Adrenal gland (tissue), 12 donors: ENCODE results near the gene RNF144B. TPM values are rescaled to one million over a fixed set of nuclear protein-coding genes. Genes with fewer than 3 reads are reported as not detected.

ENCODE experiments used
- DNase-seq, 7 donors: peaks; one replicate each; pipeline ENCODE4 v3.0.0-alpha.2; 2019 to 2020
- H3K27ac ChIP-seq, 5 donors: fragments of 200-600 bp; sonication (generic) in 4 of 5; 1 replicate in 3 of 5; 2 replicates in 2 of 5; pipeline versions ENCODE4 v1.5.1 to v1.8.0; 2016 to 2020; ENCODE audit warnings: mild to moderate bottlenecking in 1 of 5
- H3K27me3 ChIP-seq: fragments of 200-600 bp; 2 replicates; pipeline ENCODE4 v1.8.0; 2021
- H3K36me3 ChIP-seq, 2 donors: fragments of 200-600 bp; replicated peaks in 1 of 2; 1 replicate in 1 of 2; 2 replicates in 1 of 2; pipeline versions ENCODE4 v1.5.1 to v1.8.0; 2018 to 2022
- H3K4me1 ChIP-seq, 2 donors: fragments of 200-600 bp; replicated peaks in 1 of 2; 1 replicate in 1 of 2; 2 replicates in 1 of 2; pipeline versions ENCODE4 v1.5.1 to v1.8.0; 2018 to 2021
- H3K4me3 ChIP-seq, 4 donors: fragments of 200-600 bp; sonication (generic) in 3 of 4; one replicate each; pipeline ENCODE4 v1.5.1; 2016 to 2018
- H3K9me3 ChIP-seq, 3 donors: fragments of 200-600 bp; sonication (generic) in 1 of 3; replicated peaks in 1 of 3; 1 replicate in 2 of 3; 2 replicates in 1 of 3; pipeline versions ENCODE4 v1.5.1 to v1.8.0; 2016 to 2021
- CTCF ChIP-seq, 6 experiments: fragments of 450-650 bp in 4 of 6; fragments of 200-600 bp in 2 of 6; sonication (generic) in 1 of 6; IDR thresholded peaks; 1 replicate in 5 of 6; 2 replicates in 1 of 6; pipeline versions ENCODE4 v1.5.1 to v1.8.0; 2016 to 2021; ENCODE audit warnings: antibody characterized with exemption in 6 of 6, mild to moderate bottlenecking in 2 of 6, moderate library complexity in 1 of 6
- POLR2A ChIP-seq, 2 donors: fragments of 450-650 bp; IDR thresholded peaks; one replicate each; pipeline ENCODE4 v1.6.1; 2017; ENCODE audit warnings: antibody characterized with exemption in 2 of 2, mild to moderate bottlenecking in 2 of 2, moderate library complexity in 1 of 2
- WGBS, 4 donors: extraction: QIAGEN DNeasy Blood & Tissue Kit in 2 of 4; methylation state at CpG; one replicate each; pipeline versions ENCODE4 v1.1.5 to v1.1.7; 2013 to 2017; 5-methylcytosine and 5-hydroxymethylcytosine counted together
- intact Hi-C, 2 donors: fragments of 100-400 bp; cut with DNase I; formaldehyde crosslinking; loops; one replicate each; pipeline versions ENCODE4 v1.14.1 to v1.15.0; 2022 to 2023
- polyA plus RNA-seq, 3 donors: library from polyadenylated mRNA; stranded (reverse); fragments of 200-250 nt in 2 of 3; fragments of 350-450 nt in 1 of 3; fragmentation: Illumina TruSeq in 1 of 3; extraction: RNeasy Lipid Tissue Mini Kit (QIAGEN cat#74804) in 1 of 3; gene quantifications; one replicate each; pipeline ENCODE4 v1.2.3, GENCODE V29; 2013 to 2014
- total RNA-seq, 9 donors: library from RNA; depleted of rRNA in 4 of 9; stranded (reverse); fragments of >200 nt in 4 of 9; fragments of 120-200 nt in 1 of 9; fragmentation: NEBNext Ultra II Directional in 1 of 9; extraction: Animal tissue kit (Norgen Biotek cat#: 25700) in 1 of 9; gene quantifications; one replicate each; pipeline versions ENCODE4 v1.1.0 to v1.2.4, GENCODE V29; 2013 to 2023
- donor health status: healthy with polysubstance abuse.
- donor health status: Bipolar disorder and iron deficiency.
- donor health status: DM: yes; HTN: yes; CAD: no.
- donor health status: DM: no; HTN: no; CAD: no.
- donor health status: DM: no; HTN: no; CAD: no.
- donor health status: DM: yes; HTN: yes; CAD: no.

RNF144B gene
- total and polyA plus RNA-seq, 12 donors, result 1.9 to 11.0 (median 7.4) TPM

- intact Hi-C loops, result no loop called here
- no peaks in the 10 kb centered on the region for H3K27me3 ChIP-seq
- 79 to 88% (median 83%) methylated on average over 2 of the region's 2 CpGs for WGBS, 4 donors
Measured at GRCh38 chr6:18425218-18425617, 38.1 kb downstream of the RNF144B start.

GRCh38 chr6:18427296-18427695, 40.1 kb downstream of the RNF144B start:
- TF ChIP-seq CTCF (IDR thresholded peaks at IDR 0.05) (no peak), POLR2A (IDR thresholded peaks at IDR 0.05) (no peak)
- Histone ChIP-seq H3K4me3 (no peak overlapping the region), H3K36me3 (no peaks in the 10 kb centered on the region), H3K27me3 (no peaks in the 10 kb centered on the region), H3K9me3 (no peaks in the 10 kb centered on the region), H3K4me1 (no peaks in the 10 kb centered on the region), H3K27ac (no peak overlapping the region)
- intact Hi-C loops, result no loop called here
- DNase-seq, result no peak
- WGBS, 4 donors, result 45 to 69% (median 50%) methylated on average over 2 of the region's 2 CpGs

More at GRCh38 chr6:18425218-18425617, 38.1 kb downstream of the RNF144B start:
- no peak for DNase-seq
- no peaks in the 10 kb centered on the region for H3K36me3 ChIP-seq
- H3K27ac ChIP-seq, result no peak overlapping the region
- H3K4me1 ChIP-seq, result no peaks in the 10 kb centered on the region
- no peaks in the 10 kb centered on the region for H3K9me3 ChIP-seq
- TF ChIP-seq POLR2A (IDR thresholded peaks at IDR 0.05) (no peak), CTCF (IDR thresholded peaks at IDR 0.05) (no peak)
- no peak overlapping the region for H3K4me3 ChIP-seq

- Histone ChIP-seq H3K27ac (no peak overlapping the region), H3K4me3 (no peak overlapping the region), H3K9me3 (no peaks in the 10 kb centered on the region), H3K4me1 (no peaks in the 10 kb centered on the region), H3K36me3 (no peaks in the 10 kb centered on the region), H3K27me3 (peaks cover 5% of the 10 kb centered on the region)
- TF ChIP-seq CTCF (IDR thresholded peaks at IDR 0.05) (no peak), POLR2A (IDR thresholded peaks at IDR 0.05) (no peak)
- intact Hi-C loops, result no loop called here
- 64 to 85% (median 83%) methylated on average over 4 of the region's 4 CpGs for WGBS, 4 donors
- no peak for DNase-seq
Measured at GRCh38 chr6:18429655-18430297, 42.6 kb downstream of the RNF144B start.

- H3K36me3 ChIP-seq, result no peaks in the 10 kb centered on the region
- 68 to 78% (median 75%) methylated on average over 2 of the region's 2 CpGs for WGBS, 4 donors
Measured at GRCh38 chr6:18431581-18431980, 44.4 kb downstream of the RNF144B start.

More at GRCh38 chr6:18431581-18431980, 44.4 kb downstream of the RNF144B start:
- intact Hi-C loops, result no loop called here
- H3K9me3 ChIP-seq, result no peaks in the 10 kb centered on the region
- H3K4me1 ChIP-seq, result no peaks in the 10 kb centered on the region
- TF ChIP-seq POLR2A (IDR thresholded peaks at IDR 0.05), result no peak
- no peak for TF ChIP-seq CTCF (IDR thresholded peaks at IDR 0.05)
- H3K27me3 ChIP-seq, result peaks cover 5% of the 10 kb centered on the region
- no peak for DNase-seq
- H3K27ac ChIP-seq, result no peak overlapping the region
- no peak overlapping the region for H3K4me3 ChIP-seq
